ENCODE measurements around the gene PHTF1.

DNA sequence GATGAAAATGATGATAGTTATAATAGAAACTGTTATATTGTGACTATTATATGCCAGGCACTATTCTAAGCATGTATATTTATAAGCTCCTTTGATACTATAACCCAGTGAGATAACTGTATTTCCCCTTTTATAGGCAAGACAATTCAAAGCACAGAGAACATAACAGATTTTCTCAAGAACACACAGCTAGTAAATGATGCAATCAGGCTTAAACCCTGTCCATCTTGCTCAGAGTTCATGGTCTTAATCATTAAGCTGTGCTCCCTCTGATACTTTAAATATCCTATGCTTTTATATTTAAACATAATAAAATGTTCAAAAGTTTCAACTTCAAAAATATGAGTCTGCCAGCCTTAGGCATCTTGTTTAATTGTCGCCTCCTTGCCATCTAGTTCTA, 88.6 kb downstream of the PHTF1 start:
- TF ChIP-seq, protein P1, sequence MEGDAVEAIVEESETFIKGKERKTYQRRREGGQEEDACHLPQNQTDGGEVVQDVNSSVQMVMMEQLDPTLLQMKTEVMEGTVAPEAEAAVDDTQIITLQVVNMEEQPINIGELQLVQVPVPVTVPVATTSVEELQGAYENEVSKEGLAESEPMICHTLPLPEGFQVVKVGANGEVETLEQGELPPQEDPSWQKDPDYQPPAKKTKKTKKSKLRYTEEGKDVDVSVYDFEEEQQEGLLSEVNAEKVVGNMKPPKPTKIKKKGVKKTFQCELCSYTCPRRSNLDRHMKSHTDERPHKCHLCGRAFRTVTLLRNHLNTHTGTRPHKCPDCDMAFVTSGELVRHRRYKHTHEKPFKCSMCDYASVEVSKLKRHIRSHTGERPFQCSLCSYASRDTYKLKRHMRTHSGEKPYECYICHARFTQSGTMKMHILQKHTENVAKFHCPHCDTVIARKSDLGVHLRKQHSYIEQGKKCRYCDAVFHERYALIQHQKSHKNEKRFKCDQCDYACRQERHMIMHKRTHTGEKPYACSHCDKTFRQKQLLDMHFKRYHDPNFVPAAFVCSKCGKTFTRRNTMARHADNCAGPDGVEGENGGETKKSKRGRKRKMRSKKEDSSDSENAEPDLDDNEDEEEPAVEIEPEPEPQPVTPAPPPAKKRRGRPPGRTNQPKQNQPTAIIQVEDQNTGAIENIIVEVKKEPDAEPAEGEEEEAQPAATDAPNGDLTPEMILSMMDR (conservative IDR thresholded peaks at IDR 0.05; ENCODE audit: low read depth, low read length): no peak
- TF ChIP-seq EZH2phosphoT487 (IDR thresholded peaks at IDR 0.05; ENCODE audit: borderline replicate concordance, low read length): no peak

All from PC-3 (cell line).